PC-3 (cell line): Measurements from ENCODE around the gene SYT13. TPM values are rescaled to one million over a fixed set of nuclear protein-coding genes. Genes with fewer than 3 reads are reported as not detected.

ENCODE experiments used
- ATAC-seq: fragments of 200-7000 bp; cut with Tn5 transposase; 2 replicates; pipeline ENCODE4 v1.9.1; 2020; ENCODE audit warnings: mild to moderate bottlenecking, moderate library complexity
- BruUV-seq: library from RNA; stranded (reverse); fragments of 400-500 nt; replicated peaks from 2 replicates; lab custom pipeline; 2021; lab: Mats Ljungman, UMichigan
- CTCF ChIA-PET: fragments of 300-600 bp; sonication (Branson Sonifier 250); formaldehyde crosslinking; loops from one replicate; lab custom pipeline; 2022; ENCODE audit warnings: antibody characterized with exemption; lab: Charles Lee
- POLR2A ChIA-PET: fragments of 300-600 bp; sonication (Branson Sonifier 250); formaldehyde crosslinking; loops from one replicate; lab custom pipeline; 2022; ENCODE audit warnings: antibody characterized with exemption; ENCODE audit not compliant: unreplicated experiment; lab: Charles Lee
- DNase-seq: peaks from one replicate; pipeline ENCODE4 v3.0.0-alpha.2; 2015
- H2AFZ ChIP-seq: fragments of 300-600 bp; sonication (generic); 2 replicates; pipeline ENCODE4 v1.6.0; 2016; ENCODE audit warnings: antibody characterized with exemption, low read length
- H3F3A ChIP-seq: fragments of 300-600 bp; sonication (generic); one replicate; pipeline ENCODE4 v1.6.0; 2017; ENCODE audit warnings: antibody characterized with exemption, low read length, control low read depth, mild to moderate bottlenecking; ENCODE audit not compliant: unreplicated experiment
- H3K27ac ChIP-seq: fragments of 300-600 bp; sonication (generic); 2 replicates; pipeline ENCODE4 v1.5.1; 2016; ENCODE audit warnings: mild to moderate bottlenecking, low read length
- H3K27me3 ChIP-seq: fragments of 300-600 bp; sonication (generic); 2 replicates; pipeline ENCODE4 v1.6.1; 2016; ENCODE audit warnings: low read length, mixed read lengths
- H3K36me3 ChIP-seq: fragments of 300-600 bp; sonication (generic); 2 replicates; pipeline ENCODE4 v1.6.1; 2016; ENCODE audit warnings: low read depth, mixed run types, low read length, mixed read lengths
- H3K4me1 ChIP-seq: fragments of 300-600 bp; sonication (generic); 2 replicates; pipeline ENCODE4 v1.5.1; 2016; ENCODE audit warnings: low read length; ENCODE audit not compliant: insufficient read depth
- H3K4me2 ChIP-seq: fragments of 300-600 bp; sonication (generic); 2 replicates; pipeline ENCODE4 v1.6.0; 2016; ENCODE audit warnings: low read length
- H3K4me3 ChIP-seq: fragments of 300-600 bp; sonication (generic); 2 replicates; pipeline ENCODE4 v1.5.1; 2016; ENCODE audit warnings: mild to moderate bottlenecking, low read length, mixed read lengths
- H3K79me2 ChIP-seq: fragments of 300-600 bp; sonication (generic); 2 replicates; pipeline ENCODE4 v1.6.1; 2017; ENCODE audit warnings: low read length, mixed read lengths
- H3K9ac ChIP-seq: fragments of 300-600 bp; sonication (generic); 2 replicates; pipeline ENCODE4 v1.6.0; 2016; ENCODE audit warnings: mild to moderate bottlenecking, low read length
- H3K9me2 ChIP-seq: fragments of 300-600 bp; sonication (generic); replicated peaks from 2 replicates; pipeline ENCODE4 v1.6.1; 2016; ENCODE audit warnings: mixed run types, low read length, mixed read lengths
- H3K9me3 ChIP-seq: fragments of 300-600 bp; sonication (generic); 2 replicates; pipeline ENCODE4 v1.6.1; 2016; ENCODE audit warnings: low read length, mixed read lengths
- H4K20me1 ChIP-seq: fragments of 300-600 bp; sonication (generic); 2 replicates; pipeline ENCODE4 v1.6.1; 2016; ENCODE audit warnings: low read length, mixed read lengths
- EZH2 ChIP-seq: fragments of 300-600 bp; sonication (generic); IDR thresholded peaks from one replicate; pipeline ENCODE4 v1.6.1; 2017; ENCODE audit warnings: antibody characterized with exemption, mild to moderate bottlenecking, low read length; ENCODE audit not compliant: unreplicated experiment
- EZH2phosphoT487 ChIP-seq: fragments of 300-600 bp; sonication (generic); IDR thresholded peaks from 2 replicates; pipeline ENCODE4 v1.6.1; 2018; ENCODE audit warnings: mild to moderate bottlenecking, antibody characterized with exemption, low read length, borderline replicate concordance
- intact Hi-C: fragments of 100-400 bp; cut with micrococcal nuclease; formaldehyde crosslinking; loops from 2 replicates; pipeline ENCODE4 v1.9.0; 2023
- total RNA-seq: library from RNA; depleted of rRNA; stranded (reverse); fragments of >200 nt; gene quantifications from 2 replicates; pipeline ENCODE4 v1.2.3, GENCODE V29; 2014
- TF ChIP-seq, protein P1 (sequence below): fragments of 300-600 bp; sonication (generic); conservative IDR thresholded peaks from 2 replicates; pipeline ENCODE4 v1.5.1; 2017; ENCODE audit warnings: antibody characterized with exemption, low read depth, mild to moderate bottlenecking, low read length

The SYT13 gene
- total RNA-seq, 1 experiment from 2014 or later: not detected

DNA sequence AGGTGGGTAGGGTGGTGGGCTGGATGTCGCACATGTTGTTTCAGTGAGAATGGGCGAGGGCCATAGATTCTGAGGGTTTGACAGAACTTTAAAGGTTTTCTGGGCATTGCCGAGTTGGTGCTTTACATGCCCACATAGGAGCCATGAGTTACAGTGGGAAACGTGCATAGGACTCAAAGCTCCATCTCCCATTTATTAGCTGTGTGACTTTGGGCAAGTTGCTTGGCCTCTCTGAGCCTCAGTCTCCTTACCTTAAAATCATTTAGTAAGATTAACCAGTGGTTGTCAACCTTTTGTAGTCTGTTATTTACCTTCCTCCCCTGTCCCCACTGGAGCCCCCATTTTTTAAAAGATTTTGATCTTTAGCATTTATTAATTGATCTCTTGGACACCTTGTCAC is 67.4 kb downstream of the SYT13 start:
- ATAC-seq: no peak
- BruUV-seq: no TSS peak
- Histone ChIP-seq H3F3A (no peaks in the 10 kb centered on the region), H2AFZ (no peak overlapping the region), H3K79me2 (no peaks in the 10 kb centered on the region), H3K27me3 (no peaks in the 10 kb centered on the region), H3K4me3 (no peak overlapping the region), H3K9me2 (no peaks in the 10 kb centered on the region), H4K20me1 (no peaks in the 10 kb centered on the region), H3K36me3 (no peaks in the 10 kb centered on the region), H3K27ac (no peak overlapping the region), H3K4me2 (no peak overlapping the region), H3K9ac (no peak overlapping the region), H3K4me1 (no peaks in the 10 kb centered on the region), H3K9me3 (no peaks in the 10 kb centered on the region)
- ChIA-PET POLR2A (no interaction called here), CTCF (no interaction called here)
- no peak for DNase-seq
- intact Hi-C loops: no loop called here
- TF ChIP-seq, protein P1, sequence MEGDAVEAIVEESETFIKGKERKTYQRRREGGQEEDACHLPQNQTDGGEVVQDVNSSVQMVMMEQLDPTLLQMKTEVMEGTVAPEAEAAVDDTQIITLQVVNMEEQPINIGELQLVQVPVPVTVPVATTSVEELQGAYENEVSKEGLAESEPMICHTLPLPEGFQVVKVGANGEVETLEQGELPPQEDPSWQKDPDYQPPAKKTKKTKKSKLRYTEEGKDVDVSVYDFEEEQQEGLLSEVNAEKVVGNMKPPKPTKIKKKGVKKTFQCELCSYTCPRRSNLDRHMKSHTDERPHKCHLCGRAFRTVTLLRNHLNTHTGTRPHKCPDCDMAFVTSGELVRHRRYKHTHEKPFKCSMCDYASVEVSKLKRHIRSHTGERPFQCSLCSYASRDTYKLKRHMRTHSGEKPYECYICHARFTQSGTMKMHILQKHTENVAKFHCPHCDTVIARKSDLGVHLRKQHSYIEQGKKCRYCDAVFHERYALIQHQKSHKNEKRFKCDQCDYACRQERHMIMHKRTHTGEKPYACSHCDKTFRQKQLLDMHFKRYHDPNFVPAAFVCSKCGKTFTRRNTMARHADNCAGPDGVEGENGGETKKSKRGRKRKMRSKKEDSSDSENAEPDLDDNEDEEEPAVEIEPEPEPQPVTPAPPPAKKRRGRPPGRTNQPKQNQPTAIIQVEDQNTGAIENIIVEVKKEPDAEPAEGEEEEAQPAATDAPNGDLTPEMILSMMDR: no peak

DNA sequence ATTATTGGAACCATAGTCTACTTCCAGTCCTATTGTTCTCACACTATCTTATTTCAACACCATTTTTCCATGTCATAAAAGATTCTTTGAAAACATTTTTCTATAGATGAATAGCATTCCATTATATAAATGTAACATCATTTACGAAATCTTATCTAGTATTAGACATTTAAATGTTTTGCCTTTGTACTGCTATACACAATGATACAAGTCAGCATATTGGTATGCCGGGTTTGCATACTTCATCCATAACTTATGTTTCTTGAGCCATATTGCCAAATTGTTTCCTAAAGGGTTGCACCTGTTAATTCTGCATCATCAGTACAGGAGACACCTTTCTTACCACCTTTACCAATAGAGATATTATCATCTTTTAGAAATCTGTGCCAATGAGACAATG is 68.2 kb downstream of the SYT13 start:
- H3K4me2 ChIP-seq: no peak overlapping the region
- no peak overlapping the region for H3K9ac ChIP-seq
- TF ChIP-seq, protein P1: no peak
- H3K36me3 ChIP-seq: no peaks in the 10 kb centered on the region
- no peaks in the 10 kb centered on the region for H3K79me2 ChIP-seq
- POLR2A ChIA-PET: no interaction called here
- H3K27me3 ChIP-seq: no peaks in the 10 kb centered on the region
- ATAC-seq: no peak
- BruUV-seq: no TSS peak
- no peak overlapping the region for H3K27ac ChIP-seq
- H3K4me3 ChIP-seq: no peak overlapping the region
- no peaks in the 10 kb centered on the region for H3K9me3 ChIP-seq
- no peak for DNase-seq
- H3F3A ChIP-seq: no peaks in the 10 kb centered on the region
- H3K4me1 ChIP-seq: no peaks in the 10 kb centered on the region
- H4K20me1 ChIP-seq: no peaks in the 10 kb centered on the region
- CTCF ChIA-PET: no interaction called here
- H2AFZ ChIP-seq: no peak overlapping the region
- no peaks in the 10 kb centered on the region for H3K9me2 ChIP-seq
- intact Hi-C loops: no loop called here

DNA sequence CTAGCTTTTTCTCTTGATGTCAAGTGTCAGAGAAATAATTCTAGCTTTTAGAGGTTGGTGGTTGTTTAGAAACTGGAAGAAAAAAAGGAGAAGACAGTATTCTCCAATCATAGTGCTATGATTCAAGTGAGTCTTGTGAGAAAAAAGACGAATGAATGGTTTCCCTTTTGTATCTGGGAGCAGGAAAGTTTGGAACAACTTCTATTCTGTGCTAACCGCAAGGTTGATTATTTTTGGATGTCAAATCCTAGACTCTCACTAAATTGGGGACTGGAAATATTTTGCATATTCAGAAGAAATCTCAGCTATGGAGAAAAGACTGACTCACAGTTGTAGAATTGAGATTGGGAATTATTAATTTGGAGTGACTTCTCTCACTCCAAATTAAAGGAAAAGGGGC is 69.2 kb downstream of the SYT13 start:
- no peaks in the 10 kb centered on the region for H3F3A ChIP-seq
- no TSS peak for BruUV-seq
- ChIA-PET POLR2A (no interaction called here), CTCF (interaction anchor here (0.8 kb wide), 1 partner anchor 106 kb away, joined by 3 read pairs; no protein-coding TSS in a partner anchor)
- no peaks in the 10 kb centered on the region for H3K79me2 ChIP-seq
- no peaks in the 10 kb centered on the region for H3K9me3 ChIP-seq
- H3K4me2 ChIP-seq: no peak overlapping the region
- TF ChIP-seq, protein P1: no peak
- TF ChIP-seq EZH2: no peak
- no peak for TF ChIP-seq EZH2phosphoT487
- no peaks in the 10 kb centered on the region for H3K27me3 ChIP-seq
- no peaks in the 10 kb centered on the region for H3K9me2 ChIP-seq
- no peaks in the 10 kb centered on the region for H4K20me1 ChIP-seq
- no peak overlapping the region for H3K4me3 ChIP-seq
- DNase-seq (no peak), ATAC-seq (no peak)
- intact Hi-C loops: no loop called here
- no peak overlapping the region for H3K27ac ChIP-seq
- H3K9ac ChIP-seq: no peak overlapping the region
- no peaks in the 10 kb centered on the region for H3K4me1 ChIP-seq
- no peak overlapping the region for H2AFZ ChIP-seq
- H3K36me3 ChIP-seq: no peaks in the 10 kb centered on the region
